Testis (tissue), 2 donors: Measurements from ENCODE around the gene ARGFX.

Experiments
- POLR2A ChIP-seq: fragments of 450-650 bp; IDR thresholded peaks from one replicate; pipeline ENCODE4 v1.6.1; 2017; ENCODE audit warnings: antibody characterized with exemption, mild to moderate bottlenecking, moderate library complexity
- TF ChIP-seq, protein P1 (sequence below), 3 experiments: fragments of 450-650 bp in 2 of 3; fragments of 200-600 bp in 1 of 3; sonication (generic) in 1 of 3; IDR thresholded peaks; one replicate each; pipeline ENCODE4 v1.5.1; 2016 to 2019; ENCODE audit warnings: antibody characterized with exemption in 3 of 3, mild to moderate bottlenecking in 2 of 3, moderate library complexity in 1 of 3

DNA sequence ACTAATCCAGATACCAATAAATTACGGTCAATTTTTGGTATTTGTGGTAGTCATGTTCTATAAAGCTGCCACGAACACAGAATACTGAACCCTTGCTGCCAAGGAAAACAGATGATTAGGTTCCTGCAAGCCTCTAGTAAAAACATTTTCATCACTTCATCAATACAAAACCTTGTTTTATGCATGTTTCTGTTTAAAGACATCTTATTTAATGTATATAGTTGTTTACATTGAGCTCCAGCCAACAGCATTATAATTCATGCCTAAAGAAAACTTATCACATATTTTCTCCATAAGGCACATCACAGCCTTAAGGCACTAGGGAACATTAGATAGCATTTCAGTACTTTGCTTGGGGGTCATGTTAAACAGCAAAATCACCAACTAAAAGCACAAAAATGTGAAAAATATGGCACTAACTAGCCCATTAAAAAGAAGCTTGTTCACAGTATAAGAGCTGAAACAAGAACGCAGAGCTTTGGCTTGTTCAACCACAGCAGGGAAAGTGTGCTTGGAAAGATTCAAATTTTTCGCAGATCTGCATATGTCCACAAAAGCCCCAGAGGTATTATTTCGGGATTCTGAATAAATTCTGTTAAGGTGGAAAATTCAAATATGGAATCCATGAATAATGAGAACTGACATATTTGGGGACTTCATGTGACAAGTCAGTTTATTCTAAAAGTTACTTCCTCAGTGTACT, 49.6 kb upstream of the ARGFX start:
- TF ChIP-seq, protein P1, sequence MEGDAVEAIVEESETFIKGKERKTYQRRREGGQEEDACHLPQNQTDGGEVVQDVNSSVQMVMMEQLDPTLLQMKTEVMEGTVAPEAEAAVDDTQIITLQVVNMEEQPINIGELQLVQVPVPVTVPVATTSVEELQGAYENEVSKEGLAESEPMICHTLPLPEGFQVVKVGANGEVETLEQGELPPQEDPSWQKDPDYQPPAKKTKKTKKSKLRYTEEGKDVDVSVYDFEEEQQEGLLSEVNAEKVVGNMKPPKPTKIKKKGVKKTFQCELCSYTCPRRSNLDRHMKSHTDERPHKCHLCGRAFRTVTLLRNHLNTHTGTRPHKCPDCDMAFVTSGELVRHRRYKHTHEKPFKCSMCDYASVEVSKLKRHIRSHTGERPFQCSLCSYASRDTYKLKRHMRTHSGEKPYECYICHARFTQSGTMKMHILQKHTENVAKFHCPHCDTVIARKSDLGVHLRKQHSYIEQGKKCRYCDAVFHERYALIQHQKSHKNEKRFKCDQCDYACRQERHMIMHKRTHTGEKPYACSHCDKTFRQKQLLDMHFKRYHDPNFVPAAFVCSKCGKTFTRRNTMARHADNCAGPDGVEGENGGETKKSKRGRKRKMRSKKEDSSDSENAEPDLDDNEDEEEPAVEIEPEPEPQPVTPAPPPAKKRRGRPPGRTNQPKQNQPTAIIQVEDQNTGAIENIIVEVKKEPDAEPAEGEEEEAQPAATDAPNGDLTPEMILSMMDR (IDR thresholded peaks at IDR 0.05), result no peak
- TF ChIP-seq POLR2A, result no peak
